Activated CD4-positive, alpha-beta memory T cell treated with anti-CD3 and anti-CD28 coated beads for 36 hours (primary cell): ENCODE data around the gene USP9X. TPM values are rescaled to one million over a fixed set of nuclear protein-coding genes. Genes with fewer than 3 reads are reported as not detected.
A peak's percentile ranks its signal among the peaks of the same experiment; 100 is the strongest.
"Not testable (repeated sequence)": the region's sequence is repeated elsewhere in the genome, so short reads cannot be mapped to it uniquely, and the experiment has no call there.

Source experiments
- CTCF ChIA-PET: fragments of 350-600 bp; sonication (Branson Sonifier 250); formaldehyde crosslinking; loops from one replicate; lab custom pipeline; 2021; ENCODE audit warnings: antibody characterized with exemption, inconsistent platforms; lab: Charles Lee
- POLR2A ChIA-PET: fragments of 350-600 bp; sonication (Branson Sonifier 250); formaldehyde crosslinking; loops from one replicate; lab custom pipeline; 2021; ENCODE audit warnings: antibody characterized with exemption; lab: Charles Lee
- DNase-seq: peaks from one replicate; pipeline ENCODE4 v3.0.0-alpha.2; 2020
- H3K27ac Mint-ChIP-seq: one replicate; pipeline ENCODE4 v1.8.0; 2021; ENCODE audit warnings: mixed read lengths
- H3K27me3 Mint-ChIP-seq: one replicate; pipeline ENCODE4 v1.8.0; 2021; ENCODE audit warnings: mixed read lengths
- H3K36me3 Mint-ChIP-seq: one replicate; pipeline ENCODE4 v1.8.0; 2021; ENCODE audit warnings: mixed read lengths
- H3K4me1 Mint-ChIP-seq: one replicate; pipeline ENCODE4 v1.8.0; 2021; ENCODE audit warnings: low read depth, mixed read lengths
- H3K4me3 Mint-ChIP-seq: one replicate; pipeline ENCODE4 v1.8.0; 2021; ENCODE audit warnings: mild to moderate bottlenecking, mixed read lengths
- H3K9me3 Mint-ChIP-seq: one replicate; pipeline ENCODE4 v1.8.0; 2021; ENCODE audit warnings: mixed read lengths
- intact Hi-C: fragments of 100-400 bp; cut with micrococcal nuclease; formaldehyde crosslinking; loops from one replicate; pipeline ENCODE4 v1.15.1; 2023
- total RNA-seq, 2 experiments: library from RNA; stranded (reverse); gene quantifications; one replicate each; pipeline ENCODE4 v1.2.3, GENCODE V29; 2021

The USP9X gene
- total RNA-seq, 2 experiments from 2014 or later = 55.8 to 57.5 TPM

GRCh38 chrX:41164449-41164848 is 79.2 kb downstream of the USP9X start:
- DNase-seq = no peak
- CTCF ChIA-PET = interaction anchor here (1.3 kb wide), 1 partner anchor 16 kb away, joined by 4 read pairs; no protein-coding TSS in a partner anchor
- POLR2A ChIA-PET = no interaction called here
- H3K27ac Mint-ChIP-seq = no peak overlapping the region
- intact Hi-C loops = no loop called here
- H3K9me3 Mint-ChIP-seq = no peaks in the 10 kb centered on the region
- H3K4me3 Mint-ChIP-seq = no peak overlapping the region
- H3K27me3 Mint-ChIP-seq = no peaks in the 10 kb centered on the region
- H3K36me3 Mint-ChIP-seq = peaks cover 11% of the 10 kb centered on the region
- peaks cover 9% of the 10 kb centered on the region for H3K4me1 Mint-ChIP-seq

GRCh38 chrX:41167888-41168287 is 82.6 kb downstream of the USP9X start:
- CTCF ChIA-PET = interaction anchor here (1.4 kb wide), 1 partner anchor 12 kb away, joined by 3 read pairs; no protein-coding TSS in a partner anchor

GRCh38 chrX:41176263-41176662 is 91.0 kb downstream of the USP9X start:
- intact Hi-C loops = no loop called here
- Mint-ChIP-seq H3K4me1 (peaks cover 28% of the 10 kb centered on the region), H3K36me3 (peaks cover 18% of the 10 kb centered on the region), H3K27me3 (no peaks in the 10 kb centered on the region), H3K27ac (no peak overlapping the region), H3K9me3 (no peaks in the 10 kb centered on the region), H3K4me3 (no peak overlapping the region)
- DNase-seq = no peak
- ChIA-PET CTCF (interaction anchor here (1.4 kb wide), 1 partner anchor 78 kb away, joined by 3 read pairs; no protein-coding TSS in a partner anchor), POLR2A (interaction anchor here (0.5 kb wide), 1 partner anchor 15 kb away, joined by 3 read pairs; no protein-coding TSS in a partner anchor)

More at GRCh38 chrX:41167888-41168287, 82.6 kb downstream of the USP9X start:
- Mint-ChIP-seq H3K36me3 (peaks cover 21% of the 10 kb centered on the region), H3K4me1 (peaks cover 5% of the 10 kb centered on the region), H3K4me3 (no peak overlapping the region), H3K27me3 (no peaks in the 10 kb centered on the region), H3K9me3 (no peaks in the 10 kb centered on the region), H3K27ac (no peak overlapping the region)
- no peak for DNase-seq
- intact Hi-C loops = no loop called here
- POLR2A ChIA-PET = no interaction called here

- Mint-ChIP-seq H3K27me3 (no peaks in the 10 kb centered on the region), H3K27ac (no peak overlapping the region), H3K4me1 (peaks cover 29% of the 10 kb centered on the region), H3K36me3 (peaks cover 17% of the 10 kb centered on the region), H3K9me3 (no peaks in the 10 kb centered on the region), H3K4me3 (no peak overlapping the region)
- ChIA-PET POLR2A (no interaction called here), CTCF (interaction anchor here (0.8 kb wide), 1 partner anchor 377 kb away, joined by 3 read pairs; no protein-coding TSS in a partner anchor)
- DNase-seq = no peak
- intact Hi-C loops = no loop called here
Measured at GRCh38 chrX:41177297-41177696, 92.1 kb downstream of the USP9X start.

- Mint-ChIP-seq H3K4me3 (no peak overlapping the region), H3K36me3 (peaks cover 17% of the 10 kb centered on the region), H3K27ac (no peak overlapping the region), H3K9me3 (no peaks in the 10 kb centered on the region), H3K4me1 (peaks cover 30% of the 10 kb centered on the region), H3K27me3 (no peaks in the 10 kb centered on the region)
- intact Hi-C loops = no loop called here
- DNase-seq = peak; percentile 9
- CTCF ChIA-PET = interaction anchor here (0.8 kb wide), 1 partner anchor 376 kb away, joined by 3 read pairs; no protein-coding TSS in a partner anchor
- POLR2A ChIA-PET = no interaction called here
Measured at GRCh38 chrX:41178201-41178600, 93.0 kb downstream of the USP9X start.

GRCh38 chrX:41180194-41180908 is 95.1 kb downstream of the USP9X start:
- peaks cover 12% of the 10 kb centered on the region for H3K36me3 Mint-ChIP-seq
- H3K4me3 Mint-ChIP-seq = no peak overlapping the region
- no peaks in the 10 kb centered on the region for H3K9me3 Mint-ChIP-seq
- DNase-seq = peak; percentile 62
- peak overlapping the region; percentile 84 for H3K27ac Mint-ChIP-seq
- ChIA-PET CTCF (interaction anchor here (0.7 to 2.0 kb wide), 27 partner anchors 10 to 580 kb away, joined by 3 to 14 read pairs (median 4); no protein-coding TSS in a partner anchor), POLR2A (interaction anchor here (1.4 to 1.5 kb wide), 2 partner anchors 9 to 95 kb away, joined by 3 to 4 read pairs; partner anchors contain the start of gene USP9X)
- intact Hi-C loops = loop anchor here (2.0 kb wide), 1 partner anchor 72 kb away; no protein-coding TSS in a partner anchor
- H3K4me1 Mint-ChIP-seq = peaks cover 33% of the 10 kb centered on the region
- H3K27me3 Mint-ChIP-seq = no peaks in the 10 kb centered on the region

GRCh38 chrX:41184312-41184711 is 99.1 kb downstream of the USP9X start:
- CTCF ChIA-PET = interaction anchor here (1.0 kb wide), 1 partner anchor 69 kb away, joined by 3 read pairs; no protein-coding TSS in a partner anchor
- no peak for DNase-seq
- no peak overlapping the region for H3K27ac Mint-ChIP-seq

GRCh38 chrX:41186946-41187345 is 101.7 kb downstream of the USP9X start:
- intact Hi-C loops, POLR2A ChIA-PET, H3K9me3 Mint-ChIP-seq, CTCF ChIA-PET, H3K27me3 Mint-ChIP-seq, H3K4me3 Mint-ChIP-seq, H3K27ac Mint-ChIP-seq, H3K4me1 Mint-ChIP-seq, DNase-seq: not testable (repeated sequence)
- H3K36me3 Mint-ChIP-seq = peaks cover 19% of the 10 kb centered on the region

More at GRCh38 chrX:41184312-41184711, 99.1 kb downstream of the USP9X start:
- H3K9me3 Mint-ChIP-seq = no peaks in the 10 kb centered on the region
- intact Hi-C loops = no loop called here
- POLR2A ChIA-PET = no interaction called here
- H3K27me3 Mint-ChIP-seq = no peaks in the 10 kb centered on the region
- peaks cover 16% of the 10 kb centered on the region for H3K4me1 Mint-ChIP-seq
- no peak overlapping the region for H3K4me3 Mint-ChIP-seq
- H3K36me3 Mint-ChIP-seq = peaks cover 21% of the 10 kb centered on the region

- no peak overlapping the region for H3K4me3 Mint-ChIP-seq
- intact Hi-C loops = no loop called here
- ChIA-PET CTCF (no interaction called here), POLR2A (no interaction called here)
- H3K9me3 Mint-ChIP-seq = no peaks in the 10 kb centered on the region
- peaks cover 18% of the 10 kb centered on the region for H3K36me3 Mint-ChIP-seq
- H3K4me1 Mint-ChIP-seq = peaks cover 3% of the 10 kb centered on the region
- H3K27me3 Mint-ChIP-seq = no peaks in the 10 kb centered on the region
- no peak for DNase-seq
- no peak overlapping the region for H3K27ac Mint-ChIP-seq
Measured at GRCh38 chrX:41189156-41189555, 103.9 kb downstream of the USP9X start.

GRCh38 chrX:41192880-41193279 is 107.6 kb downstream of the USP9X start:
- peaks cover 8% of the 10 kb centered on the region for H3K36me3 Mint-ChIP-seq
- POLR2A ChIA-PET = no interaction called here

GRCh38 chrX:41198410-41198809 is 113.2 kb downstream of the USP9X start:
- ChIA-PET CTCF (no interaction called here), POLR2A (no interaction called here)
- no peak overlapping the region for H3K4me3 Mint-ChIP-seq
- H3K9me3 Mint-ChIP-seq = no peaks in the 10 kb centered on the region
- no peaks in the 10 kb centered on the region for H3K27me3 Mint-ChIP-seq
- peaks cover 32% of the 10 kb centered on the region for H3K36me3 Mint-ChIP-seq
- no peak for DNase-seq
- no peak overlapping the region for H3K27ac Mint-ChIP-seq
- intact Hi-C loops = no loop called here
- H3K4me1 Mint-ChIP-seq = no peaks in the 10 kb centered on the region

More at GRCh38 chrX:41192880-41193279, 107.6 kb downstream of the USP9X start:
- Mint-ChIP-seq H3K4me1 (no peaks in the 10 kb centered on the region), H3K4me3 (no peak overlapping the region), H3K27ac (peak overlapping the region; percentile 25), H3K27me3 (no peaks in the 10 kb centered on the region), H3K9me3 (no peaks in the 10 kb centered on the region)
- no peak for DNase-seq
- intact Hi-C loops = no loop called here
- CTCF ChIA-PET = no interaction called here

GRCh38 chrX:41200785-41201184 is 115.5 kb downstream of the USP9X start:
- H3K27ac Mint-ChIP-seq = no peak overlapping the region
- H3K4me1 Mint-ChIP-seq = no peaks in the 10 kb centered on the region
- POLR2A ChIA-PET = no interaction called here
- intact Hi-C loops = no loop called here
- no peaks in the 10 kb centered on the region for H3K27me3 Mint-ChIP-seq
- no peak for DNase-seq
- peaks cover 4% of the 10 kb centered on the region for H3K9me3 Mint-ChIP-seq
- H3K36me3 Mint-ChIP-seq = peaks cover 41% of the 10 kb centered on the region
- CTCF ChIA-PET = no interaction called here
- H3K4me3 Mint-ChIP-seq = no peak overlapping the region
